Skeletal muscle cell (primary cell): ENCODE results near the gene GPC6.
"Not testable (repeated sequence)": the region's sequence is repeated elsewhere in the genome, so short reads cannot be mapped to it uniquely, and the experiment has no call there.

Source experiments
- DNase-seq: peaks from one replicate; pipeline ENCODE4 v3.0.0-alpha.2; 2010; ENCODE audit warnings: low read depth
- H3K4me3 ChIP-seq: 2 replicates; pipeline ENCODE4 v1.5.1; 2011; ENCODE audit warnings: low read depth, mild to moderate bottlenecking, control low read depth, low read length, moderate library complexity

The GPC6 gene

DNA sequence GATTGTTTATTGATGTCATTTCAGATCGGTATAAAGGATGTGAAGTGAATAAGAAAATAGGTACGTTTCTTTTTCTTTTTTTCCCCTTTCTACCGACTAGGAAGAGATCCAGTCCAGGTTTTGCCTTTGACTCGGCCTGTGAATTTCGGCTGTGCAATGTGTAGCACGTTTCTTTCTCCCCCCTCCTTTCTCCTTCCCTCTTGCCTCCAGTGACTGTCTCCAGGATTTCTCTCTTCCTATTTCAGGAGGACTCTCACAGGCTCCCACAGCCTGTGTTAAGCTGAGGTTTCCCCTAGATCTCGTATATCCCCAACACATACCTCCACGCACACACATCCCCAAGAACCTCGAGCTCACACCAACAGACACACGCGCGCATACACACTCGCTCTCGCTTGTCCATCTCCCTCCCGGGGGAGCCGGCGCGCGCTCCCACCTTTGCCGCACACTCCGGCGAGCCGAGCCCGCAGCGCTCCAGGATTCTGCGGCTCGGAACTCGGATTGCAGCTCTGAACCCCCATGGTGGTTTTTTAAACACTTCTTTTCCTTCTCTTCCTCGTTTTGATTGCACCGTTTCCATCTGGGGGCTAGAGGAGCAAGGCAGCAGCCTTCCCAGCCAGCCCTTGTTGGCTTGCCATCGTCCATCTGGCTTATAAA is at the start of gene GPC6:
GPC6 (plus strand) TSS at position 185 of the 657 bp plus-strand sequence.
- DNase-seq, result peak; percentile 89
- peak within 1 kb of the TSS; percentile 94 for H3K4me3 ChIP-seq

DNA sequence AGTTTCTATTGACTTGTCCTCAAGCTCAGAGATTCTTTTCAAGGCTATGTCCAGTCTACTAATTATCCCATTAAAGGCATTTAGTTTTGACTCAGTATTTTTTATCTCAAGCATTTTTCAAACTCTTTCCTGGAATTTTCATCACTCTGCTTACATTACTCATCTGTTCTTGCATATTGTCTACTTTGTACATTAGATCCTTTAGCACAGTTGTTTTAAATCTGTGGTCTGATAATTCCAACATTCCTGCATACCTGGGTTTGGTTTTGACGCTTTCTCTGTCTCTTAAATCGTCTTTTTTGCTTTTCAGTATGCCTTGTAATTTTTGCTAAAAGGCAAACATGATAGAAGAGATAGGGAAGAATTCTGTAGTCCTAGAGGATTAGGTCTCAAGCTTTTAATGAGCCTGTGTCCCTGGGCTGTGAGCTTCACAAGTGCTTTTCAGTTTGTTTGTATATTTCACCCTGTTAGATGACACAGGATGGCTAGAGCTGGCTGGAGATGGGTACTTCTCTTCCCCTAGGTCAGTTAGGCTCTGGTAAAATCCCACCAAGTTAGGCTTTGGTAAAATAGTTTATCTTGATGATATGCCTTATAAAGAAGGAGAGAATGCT is 46.1 kb upstream of the GPC6 start:
- DNase-seq, result no peak
- no peak overlapping the region for H3K4me3 ChIP-seq

DNA sequence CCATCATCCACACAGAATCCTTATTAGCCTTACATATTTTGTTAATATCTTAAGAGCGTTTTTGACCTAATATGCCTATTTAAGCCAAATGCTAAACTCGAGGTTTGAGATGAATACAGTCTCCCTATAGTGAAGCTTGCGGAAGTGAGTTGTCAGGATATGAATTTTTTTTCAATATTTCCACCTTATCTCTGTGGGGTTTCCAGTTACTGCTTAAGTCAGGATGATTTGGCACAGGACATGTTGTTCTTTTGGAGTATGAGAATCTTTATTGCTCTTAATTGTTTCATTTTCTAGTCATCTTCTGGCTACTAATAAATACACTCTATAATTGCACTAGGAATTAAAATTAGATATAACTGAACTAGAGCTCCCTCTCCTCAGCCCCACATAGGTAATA is 44.2 kb upstream of the GPC6 start:
- no peak overlapping the region for H3K4me3 ChIP-seq
- no peak for DNase-seq

DNA sequence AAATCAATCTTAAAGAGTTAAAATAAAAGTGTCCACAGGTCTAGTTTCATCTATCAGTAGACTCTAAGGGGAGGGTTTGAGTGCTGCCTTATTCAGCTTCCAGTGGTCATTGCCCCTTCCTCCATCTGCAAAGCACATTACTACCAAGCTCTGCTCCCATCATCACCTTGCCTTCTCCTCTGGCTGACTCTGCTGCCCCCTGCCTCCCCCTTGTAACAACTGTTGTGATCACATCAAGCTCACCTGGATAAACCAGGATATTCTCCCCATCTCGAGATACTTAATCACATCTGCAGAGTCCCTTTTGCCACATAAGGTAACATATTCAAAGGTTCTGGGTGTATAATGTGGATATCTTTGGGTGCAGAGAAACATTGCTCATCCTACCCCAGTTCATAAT is 43.3 kb upstream of the GPC6 start:
- H3K4me3 ChIP-seq, result no peak overlapping the region
- DNase-seq, result no peak

DNA sequence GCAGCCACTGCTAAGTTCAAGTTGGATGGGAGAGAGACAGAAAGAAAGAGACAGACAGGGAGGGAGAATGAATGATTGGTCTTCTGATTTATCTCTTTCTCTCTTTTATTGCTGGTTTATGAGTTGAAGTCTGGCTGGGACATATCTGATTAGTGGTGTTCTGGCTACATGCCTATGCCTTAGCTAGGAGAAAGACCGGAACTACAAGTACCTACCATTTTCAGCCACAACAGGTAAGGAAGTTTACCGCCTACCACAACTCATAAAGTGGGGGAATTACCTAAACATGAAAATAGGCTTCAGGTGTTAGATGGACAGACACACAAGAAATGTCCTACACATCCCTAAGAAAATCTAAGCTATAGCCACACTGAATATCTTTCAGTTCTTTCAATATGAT is 36.6 kb upstream of the GPC6 start:
- no peak overlapping the region for H3K4me3 ChIP-seq
- DNase-seq, result no peak

DNA sequence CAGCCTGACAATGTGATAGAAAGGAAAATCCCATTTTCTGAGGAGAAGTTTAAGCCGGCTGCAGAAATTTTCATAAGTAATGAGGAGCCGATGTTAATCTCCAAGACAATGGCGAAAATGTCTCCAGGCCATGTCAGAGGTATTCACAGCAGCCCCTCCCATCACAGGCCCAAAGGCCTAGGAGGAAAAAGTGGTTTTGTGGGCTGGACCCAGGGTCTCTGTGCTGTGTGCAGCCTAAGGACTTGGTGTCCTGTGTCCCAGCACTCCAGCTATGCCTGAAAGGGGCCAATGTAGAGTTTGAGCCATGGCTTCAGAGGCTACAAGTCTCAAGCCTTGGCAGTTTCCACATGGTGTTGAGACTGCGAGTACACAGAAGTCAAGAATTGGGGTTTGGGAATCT is 32.9 kb upstream of the GPC6 start:
- no peak for DNase-seq

DNA sequence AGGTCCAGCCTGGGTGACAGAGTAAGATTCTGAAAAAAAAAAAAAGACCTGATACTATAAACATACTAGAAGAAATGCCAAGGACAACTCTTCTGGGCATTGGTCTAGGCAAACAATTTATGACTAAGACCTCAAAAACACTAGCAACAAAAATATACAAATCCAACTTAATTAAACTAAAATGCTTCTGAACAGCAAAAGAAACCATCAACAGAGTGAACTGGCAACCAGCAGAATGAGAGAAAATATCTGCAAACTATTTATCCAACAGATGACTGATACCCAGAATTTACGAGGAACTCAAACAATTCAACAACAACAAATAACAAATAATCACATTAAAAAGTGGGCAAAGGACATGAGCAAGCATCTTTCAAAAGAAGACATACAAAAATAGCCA is 26.8 kb upstream of the GPC6 start:
- no peak for DNase-seq
- no peak overlapping the region for H3K4me3 ChIP-seq

More for the DNA sequence above, 32.9 kb upstream of the GPC6 start:
- no peak overlapping the region for H3K4me3 ChIP-seq

DNA sequence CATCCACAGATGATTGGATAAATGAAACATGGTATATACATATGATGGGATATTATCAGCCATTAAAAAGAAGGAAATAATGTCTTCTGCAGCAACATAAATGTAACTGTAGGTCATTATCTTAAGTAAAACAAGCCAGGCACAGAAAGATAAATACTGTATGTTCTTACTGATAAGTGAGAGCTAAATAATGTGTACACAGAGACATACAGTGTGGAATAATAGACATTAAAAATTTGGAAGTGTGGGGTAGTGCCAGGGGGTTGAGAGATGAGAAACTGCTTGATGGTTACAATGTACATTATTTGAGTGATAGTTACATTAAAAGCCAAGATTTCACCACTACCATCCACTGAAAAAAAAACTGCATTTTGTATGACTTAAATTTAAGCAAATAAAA is 26.0 kb upstream of the GPC6 start:
- H3K4me3 ChIP-seq, result no peak overlapping the region
- DNase-seq, result no peak

DNA sequence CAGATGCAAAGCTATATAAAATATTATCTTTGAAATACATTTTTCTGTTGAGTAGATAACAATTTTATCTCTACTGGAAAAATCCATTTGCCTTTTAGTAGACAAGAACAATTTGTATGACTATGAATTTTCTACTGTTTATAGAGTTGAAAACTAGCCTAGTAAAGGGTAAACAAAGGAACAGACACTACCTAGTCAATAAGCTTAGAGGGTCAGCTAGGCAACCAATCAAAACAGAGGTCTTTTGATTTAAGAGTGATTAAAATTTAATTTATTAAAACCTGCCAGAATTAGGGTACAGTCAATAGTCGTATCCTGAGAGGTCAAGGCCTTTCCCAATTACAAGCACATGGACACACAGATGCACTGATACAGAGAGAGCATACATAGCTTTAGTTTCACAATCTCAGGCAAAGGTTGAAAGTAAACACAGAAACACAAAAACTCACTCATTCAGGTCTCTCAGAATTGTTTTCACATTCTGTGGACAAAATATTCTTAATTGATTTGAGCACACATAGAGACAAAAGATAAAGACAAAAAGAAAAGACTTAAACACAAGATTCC is 24.5 kb upstream of the GPC6 start:
- no peak overlapping the region for H3K4me3 ChIP-seq
- DNase-seq, result no peak

DNA sequence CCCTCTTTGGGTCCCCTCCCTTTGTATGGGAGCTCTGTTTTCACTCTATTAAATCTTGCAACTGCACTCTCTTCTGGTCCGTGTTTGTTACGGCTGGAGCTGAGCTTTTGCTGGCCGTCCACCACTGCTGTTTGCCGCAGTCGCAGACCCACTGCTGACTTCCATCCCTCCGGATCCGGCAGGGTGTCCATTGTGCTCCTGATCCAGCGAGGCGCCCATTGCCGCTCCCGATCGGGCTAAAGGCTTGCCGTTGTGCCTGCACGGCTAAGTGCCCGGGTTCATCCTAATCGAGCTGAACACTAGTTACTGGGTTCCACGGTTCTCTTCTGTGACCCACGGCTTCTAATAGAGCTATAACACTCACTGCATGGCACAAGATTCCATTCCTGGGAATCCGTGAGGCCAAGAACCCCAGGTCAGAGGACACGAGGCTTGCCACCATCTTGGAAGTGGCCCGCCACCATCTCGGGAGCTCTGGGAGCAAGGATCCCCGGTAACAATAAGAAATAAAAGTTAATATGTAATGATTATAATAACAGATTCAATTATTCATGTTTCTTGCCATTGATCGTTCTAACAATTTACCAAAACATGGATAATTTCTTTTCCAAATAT is 19.7 kb upstream of the GPC6 start:
- not testable (repeated sequence) for H3K4me3 ChIP-seq, DNase-seq

DNA sequence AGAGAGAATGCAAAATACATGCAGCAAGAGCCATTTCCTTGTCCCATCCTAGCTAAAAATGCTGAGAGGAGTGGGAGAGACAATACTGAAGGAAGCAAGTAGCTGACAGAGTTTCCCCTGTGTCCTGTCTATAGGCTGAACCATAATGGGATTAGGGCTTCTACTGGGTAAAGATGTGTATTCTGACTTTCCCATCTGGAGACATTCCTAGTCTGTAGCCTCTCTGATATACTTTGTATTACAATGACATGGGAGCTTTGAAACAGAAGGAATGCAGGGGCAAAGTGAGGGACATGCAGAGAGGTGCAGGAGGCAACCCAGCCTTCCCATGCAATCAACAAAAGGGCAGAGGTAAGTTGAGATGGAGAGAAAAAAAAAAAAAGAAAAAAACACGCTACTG is 10.5 kb upstream of the GPC6 start:
- DNase-seq, result no peak
- H3K4me3 ChIP-seq, result no peak overlapping the region

DNA sequence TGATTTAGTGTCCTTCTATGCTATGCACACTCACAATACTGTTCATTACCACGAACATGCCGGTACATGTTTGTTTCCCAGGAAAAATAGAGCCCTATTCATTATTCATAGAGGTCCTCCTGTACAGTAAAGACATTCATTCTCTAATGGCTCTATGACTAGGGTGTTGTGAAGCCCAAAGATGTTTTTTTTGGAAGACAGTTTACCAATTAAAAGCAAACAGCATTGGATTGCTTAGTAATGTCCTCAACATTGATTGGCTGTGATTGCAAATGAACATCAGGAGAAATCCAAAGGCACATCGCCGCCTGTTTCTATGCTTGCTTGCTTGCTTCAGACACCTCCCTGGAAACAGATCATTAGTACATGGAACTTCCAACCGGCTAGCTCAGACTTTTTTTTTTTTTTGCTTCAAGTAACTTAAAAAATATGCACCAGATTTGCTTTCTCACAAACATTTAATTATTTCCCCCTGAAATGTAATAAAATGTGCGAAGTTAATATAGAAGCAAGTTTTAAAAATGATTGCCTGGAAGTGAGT is 8.8 kb upstream of the GPC6 start:
- DNase-seq, result no peak
- H3K4me3 ChIP-seq, result no peak overlapping the region

DNA sequence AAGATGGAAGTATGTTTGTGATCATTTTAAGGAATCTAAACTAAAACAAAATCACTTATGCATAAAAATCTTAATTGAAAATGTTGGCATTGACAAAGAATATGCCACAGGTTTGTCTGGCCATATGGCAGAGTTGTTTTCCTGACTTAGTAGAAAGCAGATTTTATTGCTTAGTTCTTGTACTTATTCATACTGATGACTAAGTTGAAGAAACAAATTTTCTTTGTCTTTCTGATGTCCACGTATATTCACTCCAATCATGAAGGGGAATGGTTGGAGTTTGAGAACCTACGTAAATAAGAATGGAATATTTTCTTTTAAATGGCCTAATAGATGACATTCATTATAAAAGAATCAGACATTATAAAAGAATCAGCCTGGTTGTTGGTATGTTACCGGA is 8.0 kb upstream of the GPC6 start:
- DNase-seq, result no peak

DNA sequence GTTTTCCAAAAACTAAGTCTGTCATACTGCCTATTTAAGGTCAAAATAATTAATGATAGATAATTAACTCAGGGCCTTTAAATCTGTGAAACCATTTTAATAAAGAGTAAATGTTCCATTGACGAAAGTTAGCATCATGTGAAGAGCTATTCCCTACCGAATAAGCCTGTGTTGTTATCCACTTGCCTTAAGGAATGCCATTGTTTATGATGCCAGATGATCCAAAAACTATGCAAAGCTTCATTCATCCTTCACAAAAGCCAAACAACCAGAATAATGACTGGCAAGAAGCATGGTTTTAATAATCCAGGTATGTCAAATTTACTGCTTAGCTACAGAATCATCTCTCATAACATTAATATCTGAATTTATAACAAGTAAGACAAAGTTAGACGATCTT is 6.5 kb upstream of the GPC6 start:
- no peak overlapping the region for H3K4me3 ChIP-seq
- DNase-seq, result no peak

More for the DNA sequence above, 8.0 kb upstream of the GPC6 start:
- H3K4me3 ChIP-seq, result no peak overlapping the region

DNA sequence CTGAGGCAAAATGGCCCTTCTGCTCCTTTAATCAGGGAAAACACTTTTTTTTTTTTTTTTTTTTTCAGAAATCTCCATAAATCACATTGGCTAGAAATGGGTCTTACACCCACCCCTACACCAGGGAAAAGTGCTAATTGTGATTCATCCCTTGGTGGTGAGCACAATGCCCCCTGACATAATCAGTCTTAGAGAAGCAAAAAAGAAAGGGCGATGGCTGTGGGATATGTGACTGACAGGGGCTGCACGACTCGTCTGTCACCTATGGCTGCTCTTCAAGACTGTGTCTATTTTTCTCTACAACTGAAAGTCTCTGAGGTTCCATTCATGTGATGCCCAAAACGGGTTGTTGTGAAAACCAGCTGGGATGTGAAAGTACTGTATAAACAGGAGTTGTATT is 3.6 kb upstream of the GPC6 start:
- no peak for DNase-seq
- no peak overlapping the region for H3K4me3 ChIP-seq

DNA sequence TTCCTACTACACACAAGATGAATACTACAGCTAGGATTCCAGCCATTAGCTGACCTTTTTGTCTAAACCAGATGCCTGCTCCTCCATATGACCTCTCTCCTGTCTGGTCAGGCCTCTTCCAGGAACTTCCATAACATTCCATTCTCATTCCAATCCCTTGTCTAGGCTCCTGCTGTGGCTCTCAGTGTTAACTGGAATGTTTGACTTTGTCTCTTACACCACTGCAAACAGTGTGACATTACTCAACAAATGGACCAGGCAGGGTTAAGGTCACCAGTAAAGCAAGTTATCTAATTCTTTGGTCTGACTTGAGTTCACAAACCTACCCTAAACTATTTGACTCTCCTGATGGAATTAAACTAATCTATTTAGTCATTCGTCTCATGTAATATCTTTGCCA is 2.1 kb upstream of the GPC6 start:
- DNase-seq, result no peak

DNA sequence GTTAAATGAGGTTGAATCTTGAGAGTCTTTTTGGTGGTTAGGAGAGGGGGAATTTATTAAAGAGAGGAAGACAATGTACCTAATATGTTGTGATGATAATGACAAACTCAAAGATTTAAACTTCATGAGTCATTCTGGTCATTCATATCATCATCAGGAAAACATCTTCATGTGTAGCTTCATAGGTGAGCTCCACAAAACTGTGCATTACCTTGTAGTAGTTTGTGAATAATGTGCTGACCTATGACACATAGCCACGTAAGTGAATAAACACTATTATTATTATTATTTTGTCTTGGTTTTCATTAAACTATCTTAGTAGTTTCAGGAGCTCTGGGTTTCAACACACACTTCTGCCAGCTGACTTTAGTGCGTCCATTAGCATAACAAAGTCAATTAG is 997 bp upstream of the GPC6 start:
- no peak for DNase-seq
- H3K4me3 ChIP-seq, result no peak overlapping the region

More for the DNA sequence above, 2.1 kb upstream of the GPC6 start:
- no peak overlapping the region for H3K4me3 ChIP-seq

DNA sequence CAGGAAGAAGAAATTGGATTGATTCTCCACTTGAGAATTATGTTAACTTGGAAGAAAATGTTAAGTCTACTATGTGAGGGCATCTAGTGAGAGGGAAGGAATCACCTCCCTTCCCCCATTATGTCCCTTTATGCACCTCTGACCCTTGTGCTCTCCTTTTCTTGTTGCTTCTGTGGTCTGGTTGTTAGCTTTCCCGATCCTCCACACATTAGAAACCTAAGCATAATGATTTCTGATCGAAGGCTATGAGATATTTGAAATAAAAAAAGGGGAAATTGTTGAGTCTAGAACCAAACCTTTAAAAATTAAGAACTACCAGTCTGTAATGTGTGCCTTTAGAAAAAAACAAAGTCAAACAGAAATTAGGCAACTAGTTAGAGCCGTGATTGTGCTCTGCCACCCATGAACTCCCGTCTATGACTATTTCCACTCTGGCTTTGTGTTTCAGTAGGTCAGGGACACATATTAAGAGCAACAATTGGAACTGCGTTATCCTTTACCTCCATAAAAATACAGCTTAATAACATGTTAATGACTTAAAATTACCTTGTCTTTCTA is 463 bp upstream of the GPC6 start:
- H3K4me3 ChIP-seq, result peak overlapping the region; percentile 94
- DNase-seq, result no peak

DNA sequence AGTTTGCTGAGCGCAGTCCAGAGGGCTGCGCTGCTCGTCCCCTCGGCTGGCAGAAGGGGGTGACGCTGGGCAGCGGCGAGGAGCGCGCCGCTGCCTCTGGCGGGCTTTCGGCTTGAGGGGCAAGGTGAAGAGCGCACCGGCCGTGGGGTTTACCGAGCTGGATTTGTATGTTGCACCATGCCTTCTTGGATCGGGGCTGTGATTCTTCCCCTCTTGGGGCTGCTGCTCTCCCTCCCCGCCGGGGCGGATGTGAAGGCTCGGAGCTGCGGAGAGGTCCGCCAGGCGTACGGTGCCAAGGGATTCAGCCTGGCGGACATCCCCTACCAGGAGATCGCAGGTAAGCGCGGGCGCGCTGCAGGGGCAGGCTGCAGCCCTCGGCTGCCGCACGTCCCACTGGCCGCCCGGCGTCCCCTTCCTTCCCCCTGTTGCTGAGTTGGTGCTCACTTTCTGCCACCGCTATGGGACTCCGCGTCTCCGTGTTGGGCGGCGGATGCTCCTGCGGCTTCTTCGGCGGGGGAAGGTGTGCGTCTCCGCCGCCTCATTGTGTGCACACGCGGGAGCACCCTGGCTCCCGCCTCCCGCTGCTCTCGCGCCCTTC is 772 bp downstream of the GPC6 start:
- DNase-seq, result no peak
- H3K4me3 ChIP-seq, result peak overlapping the region; percentile 94
